Sigmoid colon (tissue), 4 donors: ENCODE results near the gene DYNAP.

Experiments used
- POLR2A ChIP-seq, 2 donors: fragments of 450-650 bp; IDR thresholded peaks; one replicate each; pipeline ENCODE4 v1.6.1; 2016; ENCODE audit warnings: antibody characterized with exemption in 2 of 2, mild to moderate bottlenecking in 2 of 2, moderate library complexity in 2 of 2
- POLR2AphosphoS5 ChIP-seq, 4 donors: sonication (generic); formaldehyde crosslinking; IDR thresholded peaks; one replicate each; pipeline ENCODE4 v1.6.1; 2017; ENCODE audit warnings: antibody characterized with exemption in 4 of 4
- TF ChIP-seq, protein P1 (sequence below), 4 experiments: fragments of 450-650 bp in 3 of 4; fragments of 200-600 bp in 1 of 4; IDR thresholded peaks; one replicate each; pipeline ENCODE4 v1.5.1; 2016 to 2019; ENCODE audit warnings: antibody characterized with exemption in 4 of 4, mild to moderate bottlenecking in 3 of 4, moderate library complexity in 2 of 4

- TF ChIP-seq, protein P1, sequence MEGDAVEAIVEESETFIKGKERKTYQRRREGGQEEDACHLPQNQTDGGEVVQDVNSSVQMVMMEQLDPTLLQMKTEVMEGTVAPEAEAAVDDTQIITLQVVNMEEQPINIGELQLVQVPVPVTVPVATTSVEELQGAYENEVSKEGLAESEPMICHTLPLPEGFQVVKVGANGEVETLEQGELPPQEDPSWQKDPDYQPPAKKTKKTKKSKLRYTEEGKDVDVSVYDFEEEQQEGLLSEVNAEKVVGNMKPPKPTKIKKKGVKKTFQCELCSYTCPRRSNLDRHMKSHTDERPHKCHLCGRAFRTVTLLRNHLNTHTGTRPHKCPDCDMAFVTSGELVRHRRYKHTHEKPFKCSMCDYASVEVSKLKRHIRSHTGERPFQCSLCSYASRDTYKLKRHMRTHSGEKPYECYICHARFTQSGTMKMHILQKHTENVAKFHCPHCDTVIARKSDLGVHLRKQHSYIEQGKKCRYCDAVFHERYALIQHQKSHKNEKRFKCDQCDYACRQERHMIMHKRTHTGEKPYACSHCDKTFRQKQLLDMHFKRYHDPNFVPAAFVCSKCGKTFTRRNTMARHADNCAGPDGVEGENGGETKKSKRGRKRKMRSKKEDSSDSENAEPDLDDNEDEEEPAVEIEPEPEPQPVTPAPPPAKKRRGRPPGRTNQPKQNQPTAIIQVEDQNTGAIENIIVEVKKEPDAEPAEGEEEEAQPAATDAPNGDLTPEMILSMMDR (IDR thresholded peaks at IDR 0.05), result no peak
- no peak for TF ChIP-seq POLR2AphosphoS5 (IDR thresholded peaks at IDR 0.05)
- TF ChIP-seq POLR2A (IDR thresholded peaks at IDR 0.05), result no peak
Measured at GRCh38 chr18:54611816-54612215, 20.8 kb downstream of the DYNAP start.
